Measurements from ENCODE around the gene FCMR. TPM values are rescaled to one million over a fixed set of nuclear protein-coding genes. Genes with fewer than 3 reads are reported as not detected.

The FCMR gene
- total and polyA plus RNA-seq, 9 of the 15 experiments (the other 6 are each of a cell fraction or from before 2014, with no cell fraction given), result 0.11 to 0.82 (median 0.20) TPM; not detected in 5

- TF ChIP-seq ASH1L (IDR thresholded peaks at IDR 0.05; ENCODE audit: borderline replicate concordance, low read depth, partially characterized antibody) (no peak), ZZZ3 (IDR thresholded peaks at IDR 0.05) (no peak), RAD21 (CRISPR knock-in tag; conservative IDR thresholded peaks at IDR 0.05 in 1 of 2, IDR thresholded peaks at IDR 0.05 in 1 of 2) (peak; percentile 13 to 54; a peak in 2 of 4 replicates), ZNF507 (tag; conservative IDR thresholded peaks at IDR 0.05) (no peak), ZNF431 (CRISPR knock-in tag; IDR thresholded peaks at IDR 0.05) (no peak), ZNF561 (CRISPR knock-in tag; conservative IDR thresholded peaks at IDR 0.05) (no peak), HDAC8 (tag; IDR thresholded peaks at IDR 0.05) (no peak), PCBP2 (IDR thresholded peaks at IDR 0.05; ENCODE audit: low read depth, low read length, poor library complexity, severe bottlenecking) (no peak), COPS2 (conservative IDR thresholded peaks at IDR 0.05) (no peak), XRCC3 (IDR thresholded peaks at IDR 0.05) (no peak), TFAP4 (CRISPR knock-in tag; IDR thresholded peaks at IDR 0.05; ENCODE audit: borderline replicate concordance) (peak; percentile 89), YY1 (IDR thresholded peaks at IDR 0.05; ENCODE audit: borderline replicate concordance in 1 of 3, control insufficient read depth in 1 of 3, extremely low read depth in 1 of 3, insufficient read depth in 3 of 3, insufficient read length in 1 of 3, insufficient replicate concordance in 2 of 3, low read depth in 1 of 3, low read length in 2 of 3) (no peak), TRIM25 (IDR thresholded peaks at IDR 0.05; ENCODE audit: borderline replicate concordance) (no peak), CBX3 (IDR thresholded peaks at IDR 0.05; ENCODE audit: borderline replicate concordance in 1 of 2, low read length in 2 of 2) (peak in 1 of 2 experiments; percentile 54; a peak in 1 of 3 replicates), MLX (CRISPR knock-in tag; conservative IDR thresholded peaks at IDR 0.05) (no peak), MAFF (IDR thresholded peaks at IDR 0.05; ENCODE audit: low read length) (no peak), KLF1 (tag; IDR thresholded peaks at IDR 0.05) (no peak), TRIM24 (IDR thresholded peaks at IDR 0.05) (no peak), ZNF224 (CRISPR knock-in tag; IDR thresholded peaks at IDR 0.05) (no peak), IRF1 (CRISPR knock-in tag; IDR thresholded peaks at IDR 0.05; ENCODE audit: borderline replicate concordance) (no peak), MLLT1 (IDR thresholded peaks at IDR 0.05) (no peak)
Measured at GRCh38 chr1:206960676-206961386, 39.1 kb upstream of the FCMR start (continued).

All from K562 (cell line).